ENCODE results near the gene ANXA1.
"Not testable (repeated sequence)": the region's sequence is repeated elsewhere in the genome, so short reads cannot be mapped to it uniquely, and the experiment has no call there.

Gene ANXA1, protein sequence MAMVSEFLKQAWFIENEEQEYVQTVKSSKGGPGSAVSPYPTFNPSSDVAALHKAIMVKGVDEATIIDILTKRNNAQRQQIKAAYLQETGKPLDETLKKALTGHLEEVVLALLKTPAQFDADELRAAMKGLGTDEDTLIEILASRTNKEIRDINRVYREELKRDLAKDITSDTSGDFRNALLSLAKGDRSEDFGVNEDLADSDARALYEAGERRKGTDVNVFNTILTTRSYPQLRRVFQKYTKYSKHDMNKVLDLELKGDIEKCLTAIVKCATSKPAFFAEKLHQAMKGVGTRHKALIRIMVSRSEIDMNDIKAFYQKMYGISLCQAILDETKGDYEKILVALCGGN

DNA sequence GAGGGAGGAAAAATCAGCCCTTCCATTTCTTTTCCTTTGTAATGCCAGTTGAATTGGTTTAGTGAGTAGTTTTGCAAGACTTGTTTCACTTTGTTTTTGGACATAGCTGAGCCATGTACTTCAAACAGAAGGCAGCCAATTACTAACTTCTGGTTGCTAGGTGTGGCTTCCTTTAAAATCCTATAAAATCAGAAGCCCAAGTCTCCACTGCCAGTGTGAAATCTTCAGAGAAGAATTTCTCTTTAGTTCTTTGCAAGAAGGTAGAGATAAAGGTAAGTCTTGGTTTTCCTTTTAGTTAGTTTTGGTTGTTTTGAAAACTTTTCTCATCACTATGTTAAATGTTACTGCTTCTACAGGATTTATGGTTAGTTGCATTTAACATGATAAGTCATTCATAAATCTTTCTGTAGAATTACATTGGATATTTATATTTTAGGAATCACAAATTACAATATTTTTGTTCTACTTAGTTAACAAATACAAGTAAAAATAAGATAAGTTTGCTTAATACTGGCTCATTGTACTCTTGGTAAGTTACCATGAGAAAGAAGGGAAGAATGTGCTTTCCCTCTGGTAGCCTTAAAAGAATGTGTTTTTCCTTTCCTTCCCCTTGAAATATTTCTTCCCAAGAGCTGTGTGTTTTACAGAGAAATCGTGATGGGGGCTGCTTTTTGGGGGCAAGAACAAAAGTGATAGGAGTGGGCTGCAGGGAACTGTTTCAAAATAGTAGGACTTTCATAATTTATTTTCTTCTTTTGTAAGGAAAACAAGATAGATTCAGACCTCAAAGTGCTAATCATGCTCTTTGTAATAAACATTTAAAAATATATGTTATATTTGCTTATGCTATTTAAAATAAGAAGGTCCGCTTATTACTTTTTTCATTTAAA is at the start of gene ANXA1:
ANXA1 (plus strand) TSS at position 213 of the 890 bp plus-strand sequence. CDS start 6,671 bp downstream, outside the sequence.
- TF ChIP-seq, protein P1, sequence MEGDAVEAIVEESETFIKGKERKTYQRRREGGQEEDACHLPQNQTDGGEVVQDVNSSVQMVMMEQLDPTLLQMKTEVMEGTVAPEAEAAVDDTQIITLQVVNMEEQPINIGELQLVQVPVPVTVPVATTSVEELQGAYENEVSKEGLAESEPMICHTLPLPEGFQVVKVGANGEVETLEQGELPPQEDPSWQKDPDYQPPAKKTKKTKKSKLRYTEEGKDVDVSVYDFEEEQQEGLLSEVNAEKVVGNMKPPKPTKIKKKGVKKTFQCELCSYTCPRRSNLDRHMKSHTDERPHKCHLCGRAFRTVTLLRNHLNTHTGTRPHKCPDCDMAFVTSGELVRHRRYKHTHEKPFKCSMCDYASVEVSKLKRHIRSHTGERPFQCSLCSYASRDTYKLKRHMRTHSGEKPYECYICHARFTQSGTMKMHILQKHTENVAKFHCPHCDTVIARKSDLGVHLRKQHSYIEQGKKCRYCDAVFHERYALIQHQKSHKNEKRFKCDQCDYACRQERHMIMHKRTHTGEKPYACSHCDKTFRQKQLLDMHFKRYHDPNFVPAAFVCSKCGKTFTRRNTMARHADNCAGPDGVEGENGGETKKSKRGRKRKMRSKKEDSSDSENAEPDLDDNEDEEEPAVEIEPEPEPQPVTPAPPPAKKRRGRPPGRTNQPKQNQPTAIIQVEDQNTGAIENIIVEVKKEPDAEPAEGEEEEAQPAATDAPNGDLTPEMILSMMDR (conservative IDR thresholded peaks at IDR 0.05; ENCODE audit: low read length): no peak
- DNase-seq (ENCODE audit: low read depth): peak; percentile 96
- H3K4me3 ChIP-seq (ENCODE audit: low read length): peak within 1 kb of the TSS; percentile 59

DNA sequence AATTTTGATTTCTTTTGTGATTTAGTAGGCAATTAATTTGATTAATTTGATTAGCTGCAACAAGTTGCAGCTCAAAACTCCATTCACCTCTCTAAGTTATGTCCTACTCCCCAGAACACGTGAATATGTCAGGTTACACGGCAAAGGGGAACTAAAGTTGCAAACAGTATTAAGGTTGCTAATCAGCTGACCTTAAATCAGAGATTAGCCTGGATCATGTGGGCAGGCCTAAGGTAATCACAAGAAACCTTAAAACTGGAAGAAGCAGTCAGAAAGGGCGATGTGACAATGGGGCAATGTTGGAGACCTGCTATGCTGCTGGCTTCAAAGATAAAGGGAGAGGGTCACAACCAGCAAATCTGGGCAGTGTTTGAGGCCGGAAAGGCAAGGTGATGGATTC is 47.3 kb upstream of the ANXA1 start:
- no peak for DNase-seq (ENCODE audit: low read depth)
- no peak overlapping the region for H3K4me3 ChIP-seq (ENCODE audit: low read length)
- TF ChIP-seq, protein P1 (conservative IDR thresholded peaks at IDR 0.05; ENCODE audit: low read length): no peak

DNA sequence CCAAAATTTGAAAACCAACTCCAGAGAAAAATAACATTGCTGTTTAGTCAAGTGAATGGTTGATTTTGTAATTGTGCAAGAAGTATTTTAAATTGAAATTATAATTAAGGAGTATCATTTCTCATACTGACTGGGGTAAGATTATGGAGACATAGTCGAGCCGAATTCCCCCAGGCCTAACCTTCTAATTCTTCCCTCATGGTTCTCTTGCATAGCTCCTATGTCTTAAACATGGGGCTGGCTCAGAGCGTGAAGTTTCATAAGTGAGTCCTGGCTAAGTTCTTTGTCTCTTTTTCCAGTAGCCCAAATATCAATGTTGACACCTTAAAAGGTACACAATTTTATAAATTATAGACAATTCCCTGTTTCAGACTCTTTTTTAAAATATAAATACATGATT is 46.7 kb upstream of the ANXA1 start:
- DNase-seq (ENCODE audit: low read depth): no peak
- no peak overlapping the region for H3K4me3 ChIP-seq (ENCODE audit: low read length)
- TF ChIP-seq, protein P1 (conservative IDR thresholded peaks at IDR 0.05; ENCODE audit: low read length): no peak

DNA sequence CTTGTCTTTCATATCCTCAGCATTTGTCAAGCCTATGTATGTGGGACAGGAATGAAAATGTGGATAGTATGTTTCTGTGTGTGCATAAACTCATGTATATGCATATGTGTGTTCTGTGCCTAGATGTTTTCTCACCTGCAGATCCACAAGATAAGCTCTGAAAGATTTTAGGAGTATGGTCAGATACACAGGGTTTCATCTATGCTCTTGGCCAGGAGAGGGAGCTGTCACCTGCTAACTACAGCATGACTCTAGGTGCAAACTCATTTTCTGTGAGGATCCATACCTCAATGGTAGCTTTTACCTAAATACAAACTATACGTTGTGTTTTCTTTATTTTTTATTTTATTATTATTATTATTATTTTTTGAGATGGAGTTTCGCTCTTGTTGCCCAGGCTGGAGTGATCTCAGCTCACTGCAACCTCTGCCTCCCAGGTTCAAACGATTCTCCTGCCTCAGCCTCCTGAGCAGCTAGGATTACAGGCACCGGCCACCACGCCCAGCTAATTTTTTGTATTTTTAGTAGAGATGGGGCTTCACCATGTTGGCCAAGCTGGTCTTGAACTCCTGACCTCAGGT is 44.1 kb upstream of the ANXA1 start:
- peak; percentile 58 for DNase-seq (ENCODE audit: low read depth)
- H3K4me3 ChIP-seq (ENCODE audit: low read length): not testable (repeated sequence)
- TF ChIP-seq, protein P1 (conservative IDR thresholded peaks at IDR 0.05; ENCODE audit: low read length): peak; percentile 94

DNA sequence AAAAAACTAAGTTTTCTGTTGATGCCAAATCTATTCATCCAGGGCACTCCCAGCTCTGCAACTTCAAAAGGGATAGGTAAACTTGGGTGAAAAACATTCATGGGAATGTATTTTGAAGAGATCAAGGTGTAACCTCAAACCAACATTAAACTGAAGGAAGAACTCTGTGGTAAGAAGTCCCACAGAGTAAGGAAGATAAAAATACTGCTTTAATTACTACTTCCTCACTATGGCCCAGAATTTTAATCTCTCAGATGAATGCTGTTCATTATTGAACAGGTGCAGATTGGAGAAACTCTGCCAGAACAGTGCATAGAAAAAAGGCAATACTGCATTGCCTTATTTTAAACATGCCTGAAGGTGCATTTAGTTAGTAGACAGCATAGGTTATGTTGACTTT is 37.6 kb upstream of the ANXA1 start:
- H3K4me3 ChIP-seq (ENCODE audit: low read length): no peak overlapping the region
- TF ChIP-seq, protein P1 (conservative IDR thresholded peaks at IDR 0.05; ENCODE audit: low read length): no peak
- no peak for DNase-seq (ENCODE audit: low read depth)

DNA sequence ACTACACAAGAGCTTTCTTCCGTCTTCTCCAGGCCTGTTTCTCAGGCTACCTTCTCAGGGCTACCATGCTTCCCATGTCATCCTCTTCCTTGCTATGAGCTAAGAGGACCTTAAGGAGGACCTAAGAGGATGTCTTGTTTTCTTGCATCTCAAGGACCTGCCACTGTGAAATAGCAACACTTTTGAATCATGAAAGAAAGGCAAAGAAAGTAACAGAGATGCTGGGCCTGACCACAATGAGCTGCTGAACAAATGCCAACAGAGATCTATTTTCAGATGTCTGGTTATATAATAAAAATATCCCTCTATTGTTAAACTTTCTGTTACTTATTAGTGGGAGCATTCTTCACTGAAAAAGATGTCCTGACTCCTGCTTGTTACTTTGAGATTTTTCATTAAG is 36.7 kb upstream of the ANXA1 start:
- TF ChIP-seq, protein P1 (conservative IDR thresholded peaks at IDR 0.05; ENCODE audit: low read length): no peak
- peak; percentile 54 for DNase-seq (ENCODE audit: low read depth)
- no peak overlapping the region for H3K4me3 ChIP-seq (ENCODE audit: low read length)
